Measurements from ENCODE around the gene USF2. TPM values are rescaled to one million over a fixed set of nuclear protein-coding genes. Genes with fewer than 3 reads are reported as not detected.

Gene USF2
- polyA plus RNA-seq, 1 donor = 121 TPM

DNA sequence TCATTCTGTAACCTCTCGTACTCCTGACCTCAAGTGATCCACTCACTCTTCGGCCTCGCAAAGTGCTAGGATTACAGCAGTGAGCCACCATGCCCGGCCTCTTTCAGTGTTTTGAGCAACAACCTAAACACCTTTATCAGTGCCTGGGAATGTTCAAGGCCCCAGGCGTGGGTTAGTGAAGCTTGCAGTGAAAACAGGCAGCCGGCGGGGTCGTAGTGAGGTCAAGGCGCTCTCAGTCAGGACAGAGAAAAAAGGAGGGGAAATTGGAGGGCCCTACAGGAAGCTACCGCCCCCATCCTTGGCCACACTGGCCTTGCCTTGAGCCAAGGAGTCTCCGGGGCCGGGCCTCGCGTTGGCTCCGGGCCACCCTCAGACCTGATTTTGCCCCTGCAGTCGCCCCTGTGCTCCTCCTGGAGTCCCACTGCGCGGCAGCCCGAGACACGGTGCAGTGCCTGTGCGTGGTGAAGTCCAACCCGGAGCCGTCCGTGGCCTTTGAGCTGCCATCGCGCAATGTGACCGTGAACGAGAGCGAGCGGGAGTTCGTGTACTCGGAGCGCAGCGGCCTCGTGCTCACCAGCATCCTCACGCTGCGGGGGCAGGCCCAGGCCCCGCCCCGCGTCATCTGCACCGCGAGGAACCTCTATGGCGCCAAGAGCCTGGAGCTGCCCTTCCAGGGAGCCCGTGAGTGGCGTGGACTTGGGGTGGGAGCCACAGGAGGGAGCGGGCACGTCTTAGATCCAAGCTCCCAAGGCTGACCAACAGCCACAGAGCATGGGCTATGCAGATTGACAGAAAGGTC is 40.9 kb downstream of the USF2 start:
- no CpG with 5 or more reads among the region's 47 CpGs for WGBS (ENCODE audit: insufficient coverage, low lambda C conversion rate)
- Histone ChIP-seq H3K4me3 (ENCODE audit: low read length) (no peak overlapping the region), H3K9me3 (ENCODE audit: control insufficient read depth, low read depth, low read length) (peaks cover 4% of the 10 kb centered on the region), H3K27ac (ENCODE audit: low read length) (no peak overlapping the region), H3K27me3 (ENCODE audit: control insufficient read depth, insufficient read depth, low read length) (no peaks in the 10 kb centered on the region), H3K4me1 (ENCODE audit: control insufficient read depth, insufficient read depth, low read length) (peaks cover 8% of the 10 kb centered on the region), H3K36me3 (ENCODE audit: control insufficient read depth, insufficient read depth, low read length) (no peaks in the 10 kb centered on the region)
- DNase-seq = peak in 1 of 2 donors; percentile 30

GRCh38 chr19:35310331-35310730 is 41.6 kb downstream of the USF2 start:
- Histone ChIP-seq H3K9me3 (ENCODE audit: control insufficient read depth, low read depth, low read length) (peaks cover 4% of the 10 kb centered on the region), H3K27me3 (ENCODE audit: control insufficient read depth, insufficient read depth, low read length) (no peaks in the 10 kb centered on the region), H3K4me3 (ENCODE audit: low read length) (no peak overlapping the region), H3K27ac (ENCODE audit: low read length) (no peak overlapping the region), H3K36me3 (ENCODE audit: control insufficient read depth, insufficient read depth, low read length) (no peaks in the 10 kb centered on the region), H3K4me1 (ENCODE audit: control insufficient read depth, insufficient read depth, low read length) (peaks cover 8% of the 10 kb centered on the region)
- no CpG with 5 or more reads among the region's 12 CpGs for WGBS (ENCODE audit: insufficient coverage, low lambda C conversion rate)
- no peak for DNase-seq

GRCh38 chr19:35310811-35311465 is 42.2 kb downstream of the USF2 start:
- no peak for DNase-seq
- no CpG with 5 or more reads among the region's 10 CpGs for WGBS (ENCODE audit: insufficient coverage, low lambda C conversion rate)
- no peaks in the 10 kb centered on the region for H3K27me3 ChIP-seq (ENCODE audit: control insufficient read depth, insufficient read depth, low read length)
- H3K36me3 ChIP-seq (ENCODE audit: control insufficient read depth, insufficient read depth, low read length) = no peaks in the 10 kb centered on the region
- no peak overlapping the region for H3K27ac ChIP-seq (ENCODE audit: low read length)
- peaks cover 4% of the 10 kb centered on the region for H3K9me3 ChIP-seq (ENCODE audit: control insufficient read depth, low read depth, low read length)
- peaks cover 8% of the 10 kb centered on the region for H3K4me1 ChIP-seq (ENCODE audit: control insufficient read depth, insufficient read depth, low read length)
- H3K4me3 ChIP-seq (ENCODE audit: low read length) = no peak overlapping the region

DNA sequence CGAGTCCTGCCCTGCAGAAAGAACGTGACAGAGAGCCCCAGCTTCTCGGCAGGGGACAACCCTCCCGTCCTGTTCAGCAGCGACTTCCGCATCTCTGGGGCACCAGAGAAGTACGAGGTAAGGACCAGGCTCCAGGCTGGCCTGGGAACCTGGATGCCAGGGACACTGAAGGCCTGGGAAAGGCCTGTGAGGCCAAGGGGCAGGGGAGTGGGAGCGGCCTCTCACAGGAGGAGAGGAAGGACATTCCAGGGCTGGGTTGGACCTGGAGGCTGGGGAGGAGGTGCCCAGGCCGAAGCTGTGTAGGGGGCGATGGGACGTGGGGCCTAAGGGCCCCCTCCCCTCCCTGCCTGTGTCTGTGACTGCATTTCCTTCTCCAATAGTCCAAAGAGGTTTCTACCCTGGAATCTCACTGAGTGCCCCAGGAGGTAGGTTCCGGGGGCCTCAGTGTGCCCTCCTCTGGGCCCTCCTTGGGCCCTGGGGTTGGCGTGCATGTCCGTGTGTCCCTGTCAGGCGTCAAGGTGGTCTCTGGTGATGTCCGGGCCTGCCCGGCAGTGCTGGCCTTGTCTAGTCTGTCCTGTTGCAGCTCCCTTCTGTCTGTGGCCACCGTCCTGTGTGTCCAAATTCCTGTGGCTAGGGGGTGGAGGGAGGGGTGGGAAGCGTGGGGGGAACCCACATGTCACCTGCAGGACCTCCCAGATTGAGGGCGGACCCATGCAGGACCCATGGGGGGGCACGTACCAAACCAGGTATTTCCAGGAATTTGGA is 43.3 kb downstream of the USF2 start:
- Histone ChIP-seq H3K4me3 (ENCODE audit: low read length) (no peak overlapping the region), H3K27ac (ENCODE audit: low read length) (no peak overlapping the region), H3K27me3 (ENCODE audit: control insufficient read depth, insufficient read depth, low read length) (no peaks in the 10 kb centered on the region), H3K36me3 (ENCODE audit: control insufficient read depth, insufficient read depth, low read length) (no peaks in the 10 kb centered on the region), H3K9me3 (ENCODE audit: control insufficient read depth, low read depth, low read length) (peaks cover 4% of the 10 kb centered on the region), H3K4me1 (ENCODE audit: control insufficient read depth, insufficient read depth, low read length) (peaks cover 8% of the 10 kb centered on the region)
- WGBS (ENCODE audit: insufficient coverage, low lambda C conversion rate) = no CpG with 5 or more reads among the region's 21 CpGs
- no peak for DNase-seq

DNA sequence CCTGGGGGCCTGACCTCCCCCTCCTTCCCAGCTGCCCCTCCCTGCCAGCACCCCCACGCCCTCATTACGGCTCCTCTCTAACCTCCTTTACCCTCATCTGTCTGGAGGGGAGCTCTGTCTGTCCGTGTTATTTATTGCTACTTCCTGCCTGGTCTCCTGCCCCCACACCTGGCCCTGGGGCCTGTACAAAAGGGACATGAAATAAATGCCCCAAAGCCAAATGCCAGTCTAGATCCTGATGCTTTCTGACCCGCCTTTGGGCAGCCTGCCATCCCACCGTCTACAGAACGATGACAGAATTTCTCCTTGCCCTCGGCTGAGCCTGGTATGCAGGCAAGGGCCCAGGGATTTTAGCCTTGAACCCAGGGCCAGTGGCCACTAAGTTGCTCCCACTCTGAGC is 44.8 kb downstream of the USF2 start:
- H3K27me3 ChIP-seq (ENCODE audit: control insufficient read depth, insufficient read depth, low read length) = no peaks in the 10 kb centered on the region
- no peak overlapping the region for H3K4me3 ChIP-seq (ENCODE audit: low read length)
- DNase-seq = no peak
- H3K9me3 ChIP-seq (ENCODE audit: control insufficient read depth, low read depth, low read length) = peaks cover 4% of the 10 kb centered on the region
- H3K4me1 ChIP-seq (ENCODE audit: control insufficient read depth, insufficient read depth, low read length) = peaks cover 8% of the 10 kb centered on the region
- no peak overlapping the region for H3K27ac ChIP-seq (ENCODE audit: low read length)
- no CpG with 5 or more reads among the region's 7 CpGs for WGBS (ENCODE audit: insufficient coverage, low lambda C conversion rate)
- no peaks in the 10 kb centered on the region for H3K36me3 ChIP-seq (ENCODE audit: control insufficient read depth, insufficient read depth, low read length)

DNA sequence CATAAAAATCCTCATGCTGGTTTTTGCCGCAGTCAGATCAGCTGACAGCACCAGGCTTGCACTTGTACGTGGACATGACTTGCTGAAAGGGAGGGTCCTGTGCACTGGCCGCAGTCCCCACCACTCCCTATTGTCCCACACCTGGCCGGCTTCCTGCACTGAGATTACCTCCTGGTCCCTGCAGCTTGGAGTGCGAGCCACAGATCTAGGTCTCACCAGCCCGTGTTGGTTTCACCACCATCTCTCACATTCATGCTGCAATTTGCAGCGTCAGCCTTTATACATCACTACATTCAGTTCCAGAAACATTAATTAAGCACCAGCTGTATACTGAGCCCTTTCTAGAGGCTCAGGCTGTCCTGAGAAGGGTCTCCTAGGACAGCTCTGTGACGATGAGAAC is 45.3 kb downstream of the USF2 start:
- H3K27ac ChIP-seq (ENCODE audit: low read length) = no peak overlapping the region
- no peak for DNase-seq
- no peak overlapping the region for H3K4me3 ChIP-seq (ENCODE audit: low read length)
- no CpG with 5 or more reads among the region's 8 CpGs for WGBS (ENCODE audit: insufficient coverage, low lambda C conversion rate)
- peaks cover 4% of the 10 kb centered on the region for H3K9me3 ChIP-seq (ENCODE audit: control insufficient read depth, low read depth, low read length)
- H3K4me1 ChIP-seq (ENCODE audit: control insufficient read depth, insufficient read depth, low read length) = peaks cover 8% of the 10 kb centered on the region
- H3K36me3 ChIP-seq (ENCODE audit: control insufficient read depth, insufficient read depth, low read length) = no peaks in the 10 kb centered on the region
- H3K27me3 ChIP-seq (ENCODE audit: control insufficient read depth, insufficient read depth, low read length) = no peaks in the 10 kb centered on the region

GRCh38 chr19:35314858-35315470 is 46.2 kb downstream of the USF2 start:
- Histone ChIP-seq H3K36me3 (ENCODE audit: control insufficient read depth, insufficient read depth, low read length) (no peaks in the 10 kb centered on the region), H3K4me3 (ENCODE audit: low read length) (no peak overlapping the region), H3K27me3 (ENCODE audit: control insufficient read depth, insufficient read depth, low read length) (no peaks in the 10 kb centered on the region), H3K9me3 (ENCODE audit: control insufficient read depth, low read depth, low read length) (peaks cover under 1% of the 10 kb centered on the region), H3K27ac (ENCODE audit: low read length) (no peak overlapping the region), H3K4me1 (ENCODE audit: control insufficient read depth, insufficient read depth, low read length) (no peaks in the 10 kb centered on the region)
- DNase-seq = no peak
- WGBS (ENCODE audit: insufficient coverage, low lambda C conversion rate) = no CpG with 5 or more reads among the region's 10 CpGs

GRCh38 chr19:35315883-35316282 is 47.1 kb downstream of the USF2 start:
- no peaks in the 10 kb centered on the region for H3K4me1 ChIP-seq (ENCODE audit: control insufficient read depth, insufficient read depth, low read length)
- no peak overlapping the region for H3K27ac ChIP-seq (ENCODE audit: low read length)
- H3K27me3 ChIP-seq (ENCODE audit: control insufficient read depth, insufficient read depth, low read length) = no peaks in the 10 kb centered on the region
- H3K9me3 ChIP-seq (ENCODE audit: control insufficient read depth, low read depth, low read length) = no peaks in the 10 kb centered on the region
- WGBS (ENCODE audit: insufficient coverage, low lambda C conversion rate) = 40% methylated on average over 1 of the region's 9 CpGs
- no peak for DNase-seq
- H3K4me3 ChIP-seq (ENCODE audit: low read length) = no peak overlapping the region
- H3K36me3 ChIP-seq (ENCODE audit: control insufficient read depth, insufficient read depth, low read length) = no peaks in the 10 kb centered on the region

GRCh38 chr19:35316560-35316959 is 47.8 kb downstream of the USF2 start:
- DNase-seq = peak; percentile 32 to 65
- H3K27me3 ChIP-seq (ENCODE audit: control insufficient read depth, insufficient read depth, low read length) = no peaks in the 10 kb centered on the region
- no peaks in the 10 kb centered on the region for H3K9me3 ChIP-seq (ENCODE audit: control insufficient read depth, low read depth, low read length)
- H3K4me1 ChIP-seq (ENCODE audit: control insufficient read depth, insufficient read depth, low read length) = no peaks in the 10 kb centered on the region
- H3K4me3 ChIP-seq (ENCODE audit: low read length) = no peak overlapping the region
- H3K27ac ChIP-seq (ENCODE audit: low read length) = no peak overlapping the region
- WGBS (ENCODE audit: insufficient coverage, low lambda C conversion rate) = 58% methylated on average over 3 of the region's 9 CpGs
- no peaks in the 10 kb centered on the region for H3K36me3 ChIP-seq (ENCODE audit: control insufficient read depth, insufficient read depth, low read length)

DNA sequence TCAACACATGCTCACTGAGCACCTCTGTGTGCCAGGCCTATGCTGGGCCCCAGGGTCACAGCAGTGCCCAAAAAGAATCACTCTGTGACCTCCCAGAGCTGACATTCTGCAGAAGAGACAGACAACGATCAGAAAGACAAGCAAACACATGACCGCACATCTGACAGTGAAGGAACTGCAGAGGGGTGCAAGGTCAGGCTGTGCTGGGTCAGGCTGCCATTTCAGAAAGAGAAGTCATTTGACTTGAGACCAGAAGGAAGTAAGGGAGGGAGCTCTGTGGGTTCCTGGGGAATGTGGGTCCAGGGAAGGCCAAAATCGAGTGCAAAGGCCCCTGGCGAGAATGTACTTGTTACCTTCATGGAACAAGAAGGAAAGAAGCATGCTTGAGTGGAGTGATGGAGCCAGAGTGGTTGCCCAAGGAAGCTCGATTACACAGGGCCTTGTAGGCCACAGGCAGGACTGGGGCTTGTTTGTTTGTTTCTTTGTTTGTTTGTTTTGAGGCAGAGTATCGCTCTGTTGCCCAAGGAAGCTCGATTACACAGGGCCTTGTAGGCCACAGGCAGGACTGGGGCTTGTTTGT is 48.8 kb downstream of the USF2 start:
- no peaks in the 10 kb centered on the region for H3K4me1 ChIP-seq (ENCODE audit: control insufficient read depth, insufficient read depth, low read length)
- H3K27me3 ChIP-seq (ENCODE audit: control insufficient read depth, insufficient read depth, low read length) = no peaks in the 10 kb centered on the region
- H3K9me3 ChIP-seq (ENCODE audit: control insufficient read depth, low read depth, low read length) = no peaks in the 10 kb centered on the region
- DNase-seq = no peak
- 80% methylated on average over 2 of the region's 7 CpGs for WGBS (ENCODE audit: insufficient coverage, low lambda C conversion rate)
- no peaks in the 10 kb centered on the region for H3K36me3 ChIP-seq (ENCODE audit: control insufficient read depth, insufficient read depth, low read length)
- H3K4me3 ChIP-seq (ENCODE audit: low read length) = no peak overlapping the region
- no peak overlapping the region for H3K27ac ChIP-seq (ENCODE audit: low read length)

All from large intestine (tissue), 3 donors.